Common myeloid progenitor, CD34-positive (primary cell): Measurements from ENCODE around the gene SLC46A1.

Experiments
- CTCF ChIA-PET: fragments of 350-600 bp; sonication (Branson Sonifier 250); formaldehyde crosslinking; loops from one replicate; lab custom pipeline; 2021; ENCODE audit warnings: antibody characterized with exemption; lab: Charles Lee
- POLR2A ChIA-PET: fragments of 350-600 bp; sonication (Branson Sonifier 250); formaldehyde crosslinking; loops from one replicate; lab custom pipeline; 2021; ENCODE audit warnings: antibody characterized with exemption; lab: Charles Lee
- DNase-seq, 3 donors: peaks; one replicate each; pipeline versions ENCODE4 v3.0.0 to v3.0.0-alpha.2; 2013
- H3K27ac ChIP-seq, 2 experiments: 1 replicate in 1 of 2; 2 replicates in 1 of 2; pipeline ENCODE4 v1.7.0; 2013; ENCODE audit warnings: inconsistent platforms in 2 of 2, low read length in 2 of 2, mild to moderate bottlenecking in 2 of 2, low read depth in 1 of 2, moderate library complexity in 1 of 2; ENCODE audit not compliant: severe bottlenecking in 2 of 2, insufficient read depth in 1 of 2, poor library complexity in 1 of 2
- H3K27me3 ChIP-seq, 5 experiments: replicated peaks in 2 of 5; 1 replicate in 3 of 5; 2 replicates in 2 of 5; pipeline versions ENCODE4 v1.6.1 to v1.7.0; 2013; ENCODE audit warnings: low read length in 4 of 5, mild to moderate bottlenecking in 2 of 5, moderate library complexity in 2 of 5, inconsistent platforms in 1 of 5; ENCODE audit not compliant: insufficient read depth in 5 of 5, control insufficient read depth in 4 of 5
- H3K36me3 ChIP-seq, 4 experiments: 1 replicate in 2 of 4; 2 replicates in 2 of 4; pipeline versions ENCODE4 v1.6.1 to v1.7.0; 2013; ENCODE audit warnings: low read length in 3 of 4, control low read depth in 1 of 4, mild to moderate bottlenecking in 1 of 4; ENCODE audit not compliant: control insufficient read depth in 4 of 4, insufficient read depth in 4 of 4
- H3K4me1 ChIP-seq, 4 experiments: 1 replicate in 3 of 4; 2 replicates in 1 of 4; pipeline versions ENCODE4 v1.6.1 to v1.7.1; 2013; ENCODE audit warnings: low read length in 3 of 4, mild to moderate bottlenecking in 3 of 4, control low read depth in 1 of 4, inconsistent platforms in 1 of 4, moderate library complexity in 1 of 4; ENCODE audit not compliant: control insufficient read depth in 4 of 4, insufficient read depth in 4 of 4; ENCODE audit errors: control extremely low read depth in 1 of 4
- H3K4me3 ChIP-seq, 7 experiments: 1 replicate in 4 of 7; 2 replicates in 3 of 7; pipeline versions ENCODE4 v1.5.1 to v1.7.0; 2013; ENCODE audit warnings: mild to moderate bottlenecking in 7 of 7, low read length in 6 of 7, moderate library complexity in 6 of 7, inconsistent platforms in 2 of 7, low read depth in 2 of 7, control low read depth in 1 of 7; ENCODE audit not compliant: insufficient read depth in 4 of 7, control insufficient read depth in 1 of 7; ENCODE audit errors: extremely low read depth in 1 of 7
- H3K9me3 ChIP-seq, 5 experiments: 1 replicate in 4 of 5; 2 replicates in 1 of 5; pipeline versions ENCODE4 v1.6.1 to v1.7.1; 2013; ENCODE audit warnings: low read length in 4 of 5, mild to moderate bottlenecking in 2 of 5, inconsistent platforms in 1 of 5, low read depth in 1 of 5, moderate library complexity in 1 of 5; ENCODE audit not compliant: control insufficient read depth in 4 of 5, insufficient read depth in 2 of 5; ENCODE audit errors: control extremely low read depth in 1 of 5
- WGBS: methylation state at CpG from one replicate; pipeline ENCODE4 v1.1.5; 2013; ENCODE audit not compliant: insufficient coverage; 5-methylcytosine and 5-hydroxymethylcytosine counted together

The SLC46A1 gene

GRCh38 chr17:28368915-28369683, 36.9 kb downstream of the SLC46A1 start:
- Histone ChIP-seq H3K27ac (no peak overlapping the region), H3K9me3 (no peaks in the 10 kb centered on the region), H3K4me1 (peaks cover 0 to 22% (median 12%) of the 10 kb centered on the region in 4 experiments), H3K27me3 (peaks cover 0 to 14% (median 0%) of the 10 kb centered on the region in 5 experiments), H3K36me3 (peaks cover 0 to 9% (median 0%) of the 10 kb centered on the region in 4 experiments), H3K4me3 (no peak overlapping the region)
- WGBS, result 95% methylated on average over 21 of the region's 23 CpGs
- ChIA-PET POLR2A (no interaction called here), CTCF (interaction anchor here (5.1 kb wide), 1 partner anchor 11 kb away, joined by 27 read pairs; the partner anchor contains the start of gene POLDIP2)
- DNase-seq, result no peak

GRCh38 chr17:28368306-28368831, 37.6 kb downstream of the SLC46A1 start:
- H3K27me3 ChIP-seq, result peaks cover 0 to 13% (median 0%) of the 10 kb centered on the region in 5 experiments
- DNase-seq, result no peak
- H3K4me1 ChIP-seq, result peaks cover 0 to 21% (median 12%) of the 10 kb centered on the region in 4 experiments
- H3K9me3 ChIP-seq, result no peaks in the 10 kb centered on the region
- ChIA-PET CTCF (interaction anchor here (0.8 to 5.1 kb wide), 2 partner anchors 10 to 338 kb away, joined by 3 to 27 read pairs; partner anchors contain the start of gene POLDIP2), POLR2A (no interaction called here)
- H3K4me3 ChIP-seq, result no peak overlapping the region
- no peak overlapping the region for H3K27ac ChIP-seq
- peaks cover 0 to 16% (median 6%) of the 10 kb centered on the region in 4 experiments for H3K36me3 ChIP-seq
- 93% methylated on average over 5 of the region's 5 CpGs for WGBS

- Histone ChIP-seq H3K9me3 (no peaks in the 10 kb centered on the region), H3K4me1 (peaks cover 0 to 16% (median 10%) of the 10 kb centered on the region in 4 experiments), H3K27me3 (peaks cover 0 to 7% (median 0%) of the 10 kb centered on the region in 5 experiments), H3K36me3 (peaks cover 0 to 22% (median 10%) of the 10 kb centered on the region in 4 experiments), H3K4me3 (no peak overlapping the region), H3K27ac (no peak overlapping the region)
- POLR2A ChIA-PET, result no interaction called here
- WGBS, result 98% methylated on average over 20 of the region's 21 CpGs
- CTCF ChIA-PET, result interaction anchor here (0.8 to 5.1 kb wide), 2 partner anchors 9 to 337 kb away, joined by 3 to 27 read pairs; partner anchors contain the start of gene POLDIP2
- no peak for DNase-seq
These were observed 38.2 kb downstream of the SLC46A1 start for GRCh38 chr17:28367641-28368305.

DNA sequence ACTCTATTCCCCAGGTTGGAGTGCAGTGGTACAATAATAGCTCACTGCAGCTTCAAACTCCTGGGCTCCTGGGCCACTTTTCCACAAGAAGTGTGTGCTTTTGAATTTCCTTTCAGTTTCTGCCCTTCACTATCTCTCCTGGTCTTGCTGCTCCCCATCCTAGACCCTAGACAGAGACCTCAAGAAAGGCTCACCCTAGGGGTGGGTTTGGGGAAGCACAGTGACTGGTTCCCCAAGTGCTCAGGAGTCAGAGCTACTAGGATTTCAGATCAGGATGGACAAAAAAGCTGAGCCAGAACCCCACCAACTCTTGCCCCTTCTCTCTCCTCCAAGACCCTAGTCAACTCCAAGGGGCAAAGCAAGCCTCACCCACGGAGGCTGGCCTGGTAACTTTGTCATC, 39.4 kb downstream of the SLC46A1 start:
- ChIA-PET CTCF (interaction anchor here (5.1 kb wide), 1 partner anchor 8 kb away, joined by 27 read pairs; the partner anchor contains the start of gene POLDIP2), POLR2A (no interaction called here)

DNA sequence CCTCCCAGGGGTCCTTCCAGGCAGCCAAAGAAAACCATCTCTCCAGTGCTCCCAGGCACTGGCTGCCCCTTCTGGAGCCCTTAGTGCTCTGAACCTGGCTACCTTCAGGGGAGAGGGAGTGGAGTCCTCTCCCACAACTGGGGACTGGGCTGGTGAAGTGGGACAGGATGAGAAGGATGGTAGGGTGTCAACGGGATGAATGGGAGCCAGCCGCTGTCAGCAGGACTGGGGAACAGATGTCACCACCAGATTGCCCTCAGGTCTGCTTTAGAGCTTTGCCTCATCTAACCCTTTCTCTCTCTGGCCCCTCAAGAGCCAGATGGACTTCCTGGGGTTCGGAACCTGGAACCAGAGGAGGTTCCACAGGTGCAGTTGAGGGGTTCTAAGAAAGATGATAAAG, 40.5 kb downstream of the SLC46A1 start:
- POLR2A ChIA-PET, result no interaction called here

More for the DNA sequence above, 39.4 kb downstream of the SLC46A1 start:
- no peaks in the 10 kb centered on the region for H3K9me3 ChIP-seq
- DNase-seq, result no peak
- no peak overlapping the region for H3K4me3 ChIP-seq
- peaks cover under 1 to 32% (median 17%) of the 10 kb centered on the region in 4 experiments for H3K36me3 ChIP-seq
- H3K4me1 ChIP-seq, result peaks cover 0 to 4% (median 1%) of the 10 kb centered on the region in 4 experiments
- no peak overlapping the region for H3K27ac ChIP-seq
- WGBS, result no CpG with 5 or more reads among the region's 1 CpG
- H3K27me3 ChIP-seq, result no peaks in the 10 kb centered on the region

GRCh38 chr17:28364665-28365363, 41.2 kb downstream of the SLC46A1 start, which contains the start of gene SEBOX:
SEBOX (minus strand) TSS chr17:28365199; CDS start chr17:28365151, 48 bp downstream.
- POLR2A ChIA-PET, result no interaction called here

More for the DNA sequence above, 40.5 kb downstream of the SLC46A1 start:
- H3K36me3 ChIP-seq, result peaks cover 4 to 43% (median 25%) of the 10 kb centered on the region in 4 experiments
- DNase-seq, result no peak
- no peaks in the 10 kb centered on the region for H3K9me3 ChIP-seq
- no peak overlapping the region for H3K27ac ChIP-seq
- no peaks in the 10 kb centered on the region for H3K4me1 ChIP-seq
- no CpG with 5 or more reads among the region's 3 CpGs for WGBS
- H3K4me3 ChIP-seq, result no peak overlapping the region
- H3K27me3 ChIP-seq, result no peaks in the 10 kb centered on the region
- CTCF ChIA-PET, result interaction anchor here (1.1 to 1.4 kb wide), 2 partner anchors 30 to 390 kb away, joined by 3 to 4 read pairs; partner anchors contain the start of genes IFT20 and TNFAIP1

More at GRCh38 chr17:28364665-28365363, 41.2 kb downstream of the SLC46A1 start, which contains the start of gene SEBOX:
- H3K27me3 ChIP-seq, result no peaks in the 10 kb centered on the region
- no peak within 1 kb of the TSS for H3K4me3 ChIP-seq
- WGBS, result 94% methylated on average over 10 of the region's 13 CpGs
- H3K27ac ChIP-seq, result no peak within 1 kb of the TSS
- CTCF ChIA-PET, result interaction anchor here (0.8 to 1.4 kb wide), 3 partner anchors 19 to 389 kb away, joined by 3 to 4 read pairs (median 3); partner anchors contain the start of genes IFT20 and TNFAIP1
- no peaks in the 10 kb centered on the region for H3K9me3 ChIP-seq
- H3K4me1 ChIP-seq, result no peaks in the 10 kb centered on the region
- H3K36me3 ChIP-seq, result peaks cover 4 to 49% (median 28%) of the 10 kb centered on the region in 4 experiments
- no peak for DNase-seq
